HG03378 (cell line): Measurements from ENCODE around the gene ATG2B.

Source experiments
- ATAC-seq: cut with Tn5 transposase; IDR thresholded peaks from one replicate; pipeline ENCODE4 v1.9.1; 2021; ENCODE audit warnings: mild to moderate bottlenecking, moderate library complexity; ENCODE audit not compliant: unreplicated experiment

The ATG2B gene

GRCh38 chr14:96231526-96232130, 131.5 kb downstream of the ATG2B start:
- no peak for ATAC-seq

- no peak for ATAC-seq
Measured at GRCh38 chr14:96231056-96231455, 132.1 kb downstream of the ATG2B start.

- no peak for ATAC-seq
Measured at GRCh38 chr14:96229315-96229714, 133.8 kb downstream of the ATG2B start.
